Brain pericyte (primary cell): ENCODE measurements around the gene FBXO48.
A peak's percentile ranks its signal among the peaks of the same experiment; 100 is the strongest.
"Not testable (repeated sequence)": the region's sequence is repeated elsewhere in the genome, so short reads cannot be mapped to it uniquely, and the experiment has no call there.

Source experiments
- DNase-seq: peaks from one replicate; pipeline ENCODE4 v3.0.0-alpha.2; 2012; ENCODE audit warnings: low read depth, low spot score

FBXO48 gene

GRCh38 chr2:68472796-68473414 lies 5.8 kb upstream of the FBXO48 start:
- no peak for DNase-seq

- DNase-seq = no peak
These were observed 4.3 kb upstream of the FBXO48 start for GRCh38 chr2:68471385-68471784.

GRCh38 chr2:68469935-68470334 lies 2.8 kb upstream of the FBXO48 start:
- no peak for DNase-seq

GRCh38 chr2:68468801-68469200 lies 1.7 kb upstream of the FBXO48 start:
- no peak for DNase-seq

GRCh38 chr2:68466778-68467076 lies 367 bp downstream of the FBXO48 start:
- no peak for DNase-seq

GRCh38 chr2:68466361-68466777 lies 725 bp downstream of the FBXO48 start:
- no peak for DNase-seq

- no peak for DNase-seq
These were observed 1.8 kb downstream of the FBXO48 start for GRCh38 chr2:68465081-68465916.

GRCh38 chr2:68464651-68465050 lies 2.4 kb downstream of the FBXO48 start:
- DNase-seq = no peak

GRCh38 chr2:68463287-68463877 lies 3.7 kb downstream of the FBXO48 start:
- no peak for DNase-seq

GRCh38 chr2:68458981-68459380 lies 8.1 kb downstream of the FBXO48 start:
- DNase-seq = no peak

- DNase-seq = no peak
These were observed 10.9 kb downstream of the FBXO48 start for GRCh38 chr2:68456198-68456597.

- no peak for DNase-seq
These were observed 12.4 kb downstream of the FBXO48 start for GRCh38 chr2:68454719-68455118.

- DNase-seq = no peak
These were observed 13.2 kb downstream of the FBXO48 start for GRCh38 chr2:68453761-68454360.

GRCh38 chr2:68452158-68452900 lies 14.8 kb downstream of the FBXO48 start:
- DNase-seq = no peak

GRCh38 chr2:68448671-68449653 lies 18.1 kb downstream of the FBXO48 start:
- DNase-seq = no peak

- DNase-seq = no peak
These were observed 20.0 kb downstream of the FBXO48 start for GRCh38 chr2:68447118-68447517.

GRCh38 chr2:68446425-68446824 lies 20.7 kb downstream of the FBXO48 start:
- not testable (repeated sequence) for DNase-seq

GRCh38 chr2:68441994-68442322 lies 25.1 kb downstream of the FBXO48 start:
- DNase-seq = no peak

- DNase-seq = peak; percentile 42
These were observed 25.7 kb downstream of the FBXO48 start for GRCh38 chr2:68441179-68441993.
